Left ventricle myocardium superior (tissue), 1 donor: ENCODE measurements around the gene IL3. TPM values are rescaled to one million over a fixed set of nuclear protein-coding genes. Genes with fewer than 3 reads are reported as not detected.

Experiments used
- ATAC-seq: fragments of 200-7000 bp; cut with Tn5 transposase; one replicate; pipeline ENCODE4 v1.9.1; 2020; ENCODE audit warnings: mild to moderate bottlenecking, moderate library complexity
- DNase-seq: peaks from one replicate; pipeline ENCODE4 v3.0.0-alpha.2; 2020
- intact Hi-C: fragments of 100-400 bp; cut with micrococcal nuclease; formaldehyde crosslinking; loops from one replicate; pipeline ENCODE4 v1.11.0; 2022
- total RNA-seq: library from RNA; stranded (reverse); fragmentation: NEBNext Ultra II Directional; extraction: Animal tissue kit (Norgen Biotek cat#: 25700); gene quantifications from one replicate; pipeline ENCODE4 v1.2.1, GENCODE V29; 2021
- donor health status: DM: no; HTN: yes; CAD: no; lungs with severe emphysema.

The IL3 gene
- total RNA-seq, 1 donor from 2014 or later: not detected

GRCh38 chr5:132024789-132025402 lies 35.6 kb upstream of the IL3 start:
- DNase-seq (no peak), ATAC-seq (no peak)
- intact Hi-C loops: no loop called here

GRCh38 chr5:132025403-132025971 lies 35.0 kb upstream of the IL3 start:
- no peak for DNase-seq
- intact Hi-C loops: no loop called here
- ATAC-seq: no peak

- intact Hi-C loops: no loop called here
- DNase-seq: no peak
- ATAC-seq: no peak
These were observed 33.9 kb upstream of the IL3 start for GRCh38 chr5:132026516-132027008.

- intact Hi-C loops: no loop called here
- ATAC-seq (no peak), DNase-seq (no peak)
These were observed 33.4 kb upstream of the IL3 start for GRCh38 chr5:132027027-132027426.

- ATAC-seq (no peak), DNase-seq (no peak)
- intact Hi-C loops: no loop called here
These were observed 30.7 kb upstream of the IL3 start for GRCh38 chr5:132029609-132030330.

GRCh38 chr5:132030610-132031009 lies 29.8 kb upstream of the IL3 start:
- intact Hi-C loops: no loop called here
- ATAC-seq: no peak
- no peak for DNase-seq

GRCh38 chr5:132032196-132032595 lies 28.3 kb upstream of the IL3 start:
- intact Hi-C loops: no loop called here
- ATAC-seq: no peak
- no peak for DNase-seq

- ATAC-seq (no peak), DNase-seq (no peak)
- intact Hi-C loops: no loop called here
These were observed 27.3 kb upstream of the IL3 start for GRCh38 chr5:132033122-132033521.

GRCh38 chr5:132037353-132037752 lies 23.1 kb upstream of the IL3 start:
- DNase-seq (no peak), ATAC-seq (no peak)
- intact Hi-C loops: no loop called here

- DNase-seq (no peak), ATAC-seq (no peak)
- intact Hi-C loops: no loop called here
These were observed 16.2 kb upstream of the IL3 start for GRCh38 chr5:132044207-132044606.

- intact Hi-C loops: no loop called here
- DNase-seq (no peak), ATAC-seq (no peak)
These were observed 13.6 kb upstream of the IL3 start for GRCh38 chr5:132046880-132047299.

GRCh38 chr5:132049093-132049492 lies 11.4 kb upstream of the IL3 start:
- no peak for ATAC-seq
- intact Hi-C loops: no loop called here
- no peak for DNase-seq

GRCh38 chr5:132049559-132049958 lies 10.9 kb upstream of the IL3 start:
- no peak for ATAC-seq
- intact Hi-C loops: no loop called here
- no peak for DNase-seq

- DNase-seq: peak; percentile 31
- intact Hi-C loops: no loop called here
- ATAC-seq: peak; percentile 37
These were observed 10.3 kb upstream of the IL3 start for GRCh38 chr5:132050136-132050535.

- peak; percentile 8 for DNase-seq
- intact Hi-C loops: no loop called here
- ATAC-seq: no peak
These were observed 9.5 kb upstream of the IL3 start for GRCh38 chr5:132050661-132051552.

- ATAC-seq: no peak
- DNase-seq: peak; percentile 5
- intact Hi-C loops: no loop called here
These were observed 7.9 kb upstream of the IL3 start for GRCh38 chr5:132052520-132052919.

GRCh38 chr5:132053483-132053882 lies 7.0 kb upstream of the IL3 start:
- ATAC-seq (no peak), DNase-seq (no peak)
- intact Hi-C loops: no loop called here

GRCh38 chr5:132054031-132054696 lies 6.3 kb upstream of the IL3 start:
- ATAC-seq (no peak), DNase-seq (peak; percentile 6)
- intact Hi-C loops: no loop called here
